GM12891 (cell line): ENCODE measurements around the gene YWHAQ. TPM values are rescaled to one million over a fixed set of nuclear protein-coding genes. Genes with fewer than 3 reads are reported as not detected.
A peak's percentile ranks its signal among the peaks of the same experiment; 100 is the strongest.

Experiments used
- DNase-seq: peaks from one replicate; pipeline ENCODE4 v3.0.0; 2011; ENCODE audit warnings: low spot score; ENCODE audit not compliant: insufficient read length
- FAIRE-seq: peaks from 2 replicates; lab custom pipeline; 2011; peaks lifted over from hg19 to GRCh38; lab: Jason Lieb, UNC
- PAX5 ChIP-seq: IDR thresholded peaks from 2 replicates; pipeline ENCODE4 v1.6.1; 2011; ENCODE audit warnings: low read length, moderate library complexity, mild to moderate bottlenecking; ENCODE audit not compliant: insufficient read depth, severe bottlenecking
- POLR2A ChIP-seq: IDR thresholded peaks from 2 replicates; pipeline ENCODE4 v1.6.1; 2011; ENCODE audit warnings: low read depth, low read length, control low read depth
- POLR2AphosphoS5 ChIP-seq: IDR thresholded peaks from 2 replicates; pipeline ENCODE4 v1.6.1; 2011; ENCODE audit warnings: low read depth, low read length, control low read depth
- POU2F2 ChIP-seq: IDR thresholded peaks from 2 replicates; pipeline ENCODE4 v1.6.1; 2011; ENCODE audit warnings: low read depth, mild to moderate bottlenecking, control low read depth, low read length, moderate library complexity
- SPI1 ChIP-seq: IDR thresholded peaks from 2 replicates; pipeline ENCODE4 v1.6.1; 2011; ENCODE audit warnings: low read depth, low read length, control low read depth
- TAF1 ChIP-seq: IDR thresholded peaks from 2 replicates; pipeline ENCODE4 v1.6.1; 2011; ENCODE audit warnings: low read depth, low read length, control low read depth
- polyA plus RNA-seq: library from polyadenylated mRNA; unstranded; fragments of >200 nt; gene quantifications from one replicate; pipeline ENCODE4 v1.2.1, GENCODE V29; 2012; ENCODE audit warnings: low read depth, missing spikeins, inconsistent platforms; ENCODE audit not compliant: missing spikeins

YWHAQ gene
- polyA plus RNA-seq = 159 TPM

GRCh38 chr2:9630736-9631552, at the start of gene YWHAQ:
Gene YWHAQ, minus strand, starts transcription at chr2:9630997. Its CDS starts 545 bp downstream, at chr2:9630452.
- TF ChIP-seq SPI1 (no peak), PAX5 (no peak), POLR2AphosphoS5 (peak; percentile 93), TAF1 (peak; percentile 78), POU2F2 (no peak; the same call in 1 of the 2 replicates), POLR2A (peak; percentile 93)
- FAIRE-seq (peak; percentile 98), DNase-seq (peak; percentile 98)

- no peak for FAIRE-seq
- TF ChIP-seq PAX5 = no peak
- no peak for TF ChIP-seq SPI1
- no peak for TF ChIP-seq TAF1
- TF ChIP-seq POLR2AphosphoS5 = no peak
- TF ChIP-seq POLR2A = no peak
- no peak for TF ChIP-seq POU2F2
- DNase-seq = no peak
Measured at GRCh38 chr2:9680082-9680481, 49.3 kb upstream of the YWHAQ start.

GRCh38 chr2:9679218-9679617, 48.4 kb upstream of the YWHAQ start:
- DNase-seq = no peak
- TF ChIP-seq TAF1 = no peak
- TF ChIP-seq POLR2AphosphoS5 = no peak
- no peak for FAIRE-seq

- TF ChIP-seq POU2F2 = no peak
- TF ChIP-seq POLR2A = no peak
- no peak for TF ChIP-seq PAX5
- TF ChIP-seq SPI1 = no peak
- no peak for TF ChIP-seq POLR2AphosphoS5
- TF ChIP-seq TAF1 = no peak
- FAIRE-seq = no peak
- no peak for DNase-seq
Measured at GRCh38 chr2:9678544-9678943, 47.7 kb upstream of the YWHAQ start.

- DNase-seq (no peak), FAIRE-seq (no peak)
- TF ChIP-seq PAX5 = no peak
- TF ChIP-seq POU2F2 = no peak
- no peak for TF ChIP-seq POLR2AphosphoS5
- TF ChIP-seq TAF1 = no peak
- no peak for TF ChIP-seq POLR2A
- no peak for TF ChIP-seq SPI1
Measured at GRCh38 chr2:9675415-9676351, 44.9 kb upstream of the YWHAQ start.

- no peak for FAIRE-seq
Measured at GRCh38 chr2:9674891-9675414, 44.2 kb upstream of the YWHAQ start.

GRCh38 chr2:9673914-9674481, 43.2 kb upstream of the YWHAQ start:
- FAIRE-seq (no peak), DNase-seq (no peak)
- no peak for TF ChIP-seq TAF1

More at GRCh38 chr2:9674891-9675414, 44.2 kb upstream of the YWHAQ start:
- TF ChIP-seq TAF1 (no peak), SPI1 (no peak), POLR2AphosphoS5 (no peak), POLR2A (no peak), POU2F2 (no peak), PAX5 (no peak)
- no peak for DNase-seq

GRCh38 chr2:9668687-9669345, 38.0 kb upstream of the YWHAQ start:
- DNase-seq = no peak

GRCh38 chr2:9667826-9668225, 37.0 kb upstream of the YWHAQ start:
- FAIRE-seq = no peak
- DNase-seq = no peak
- TF ChIP-seq POU2F2 (no peak), POLR2A (no peak), POLR2AphosphoS5 (no peak), PAX5 (no peak), SPI1 (no peak), TAF1 (no peak)

More at GRCh38 chr2:9668687-9669345, 38.0 kb upstream of the YWHAQ start:
- TF ChIP-seq TAF1 = no peak
- no peak for TF ChIP-seq SPI1
- no peak for TF ChIP-seq POLR2A
- no peak for TF ChIP-seq POLR2AphosphoS5
- no peak for TF ChIP-seq PAX5
- TF ChIP-seq POU2F2 = no peak
- no peak for FAIRE-seq
